IMR-90 (cell line): ENCODE measurements around the gene DKK2. TPM values are rescaled to one million over a fixed set of nuclear protein-coding genes. Genes with fewer than 3 reads are reported as not detected.

Source experiments
- ATAC-seq: fragments of 200-7000 bp; cut with Tn5 transposase; 2 replicates; pipeline ENCODE4 v1.9.1; 2020; ENCODE audit warnings: low read depth, mild to moderate bottlenecking, moderate library complexity
- BruUV-seq: library from RNA; stranded (reverse); fragments of 400-500 nt; replicated peaks from 2 replicates; lab custom pipeline; 2021; lab: Mats Ljungman, UMichigan
- CTCF ChIA-PET: fragments of 300-600 bp; formaldehyde crosslinking; extraction: SDS; loops from one replicate; lab custom pipeline; 2021; ENCODE audit warnings: antibody characterized with exemption; lab: Yijun Ruan, JAX
- POLR2A ChIA-PET: fragments of 300-600 bp; sonication (Branson Sonifier 250); formaldehyde crosslinking; loops from one replicate; lab custom pipeline; 2022; ENCODE audit warnings: antibody characterized with exemption; ENCODE audit not compliant: unreplicated experiment; lab: Charles Lee
- DNase-seq: peaks from one replicate; pipeline ENCODE4 v3.0.0; 2013
- H2AFZ ChIP-seq: replicated peaks from 2 replicates; pipeline ENCODE3; 2013; ENCODE audit warnings: low read length, mild to moderate bottlenecking; ENCODE audit not compliant: poor library complexity
- H2AK5ac ChIP-seq: 2 replicates; pipeline ENCODE4 v1.6.1; 2013; ENCODE audit warnings: low read depth, low read length, inconsistent platforms
- H2AK9ac ChIP-seq: replicated peaks from 2 replicates; pipeline ENCODE3; 2013; ENCODE audit warnings: mild to moderate bottlenecking, low read depth, low read length, moderate library complexity; ENCODE audit not compliant: poor library complexity
- H2BK120ac ChIP-seq: 2 replicates; pipeline ENCODE4 v1.6.1; 2013; ENCODE audit warnings: low read depth, low read length, inconsistent platforms
- H2BK15ac ChIP-seq: 3 replicates; pipeline ENCODE4 v1.6.1; 2013; ENCODE audit warnings: low read depth, low read length, inconsistent platforms
- H2BK20ac ChIP-seq: 2 replicates; pipeline ENCODE4 v1.6.1; 2013; ENCODE audit warnings: low read depth, mild to moderate bottlenecking, inconsistent platforms, low read length, moderate library complexity
- H2BK5ac ChIP-seq: 2 replicates; pipeline ENCODE4 v1.6.1; 2013; ENCODE audit warnings: mild to moderate bottlenecking, low read depth, low read length, inconsistent platforms; ENCODE audit not compliant: poor library complexity, severe bottlenecking
- H3K14ac ChIP-seq: replicated peaks from 2 replicates; pipeline ENCODE4 v1.6.1; 2013; ENCODE audit warnings: low read depth, low read length, inconsistent platforms
- H3K18ac ChIP-seq: 2 replicates; pipeline ENCODE4 v1.6.1; 2013; ENCODE audit warnings: low read depth, low read length, control low read depth
- H3K23ac ChIP-seq: 2 replicates; pipeline ENCODE4 v1.6.1; 2013; ENCODE audit warnings: low read depth, low read length, inconsistent platforms
- H3K27ac ChIP-seq: 2 replicates; pipeline ENCODE4 v1.5.1; 2013; ENCODE audit warnings: mild to moderate bottlenecking, control low read depth, low read length; ENCODE audit not compliant: insufficient read depth
- H3K27me3 ChIP-seq: 2 replicates; pipeline ENCODE4 v1.6.1; 2013; ENCODE audit warnings: low read length; ENCODE audit not compliant: control insufficient read depth, insufficient read depth
- H3K36me3 ChIP-seq: 2 replicates; pipeline ENCODE4 v1.6.1; 2013; ENCODE audit warnings: low read length, mixed read lengths; ENCODE audit not compliant: control insufficient read depth, insufficient read depth
- H3K4ac ChIP-seq: 2 replicates; pipeline ENCODE4 v1.6.1; 2013; ENCODE audit warnings: low read depth, low read length, inconsistent platforms
- H3K4me1 ChIP-seq: 2 replicates; pipeline ENCODE4 v1.6.1; 2013; ENCODE audit warnings: low read length, mixed read lengths; ENCODE audit not compliant: control insufficient read depth, insufficient read depth
- H3K4me2 ChIP-seq: 2 replicates; pipeline ENCODE4 v1.6.1; 2013; ENCODE audit warnings: low read depth, mild to moderate bottlenecking, control low read depth, low read length, moderate library complexity
- H3K4me3 ChIP-seq: 2 replicates; pipeline ENCODE4 v1.5.1; 2013; ENCODE audit warnings: low read depth, mild to moderate bottlenecking, control low read depth, low read length, moderate library complexity; ENCODE audit not compliant: insufficient read depth
- H3K56ac ChIP-seq: 2 replicates; pipeline ENCODE4 v1.6.1; 2013; ENCODE audit warnings: low read length, inconsistent platforms; ENCODE audit not compliant: insufficient read depth; ENCODE audit errors: extremely low read depth
- H3K79me1 ChIP-seq, 2 experiments: 2 replicates each; pipeline ENCODE4 v1.6.1; 2013; ENCODE audit warnings: low read length in 2 of 2, inconsistent platforms in 1 of 2, low read depth in 1 of 2
- H3K9ac ChIP-seq: 2 replicates; pipeline ENCODE4 v1.6.1; 2013; ENCODE audit warnings: low read depth, low read length, control low read depth
- H3K9me1 ChIP-seq: 2 replicates; pipeline ENCODE4 v1.6.1; 2013; ENCODE audit warnings: low read length, inconsistent platforms; ENCODE audit not compliant: insufficient read depth
- H3K9me3 ChIP-seq: 2 replicates; pipeline ENCODE4 v1.6.1; 2013; ENCODE audit warnings: low read length; ENCODE audit not compliant: control insufficient read depth, insufficient read depth
- H4K20me1 ChIP-seq: 2 replicates; pipeline ENCODE4 v1.6.1; 2013; ENCODE audit warnings: low read length, inconsistent platforms; ENCODE audit not compliant: insufficient read depth
- H4K5ac ChIP-seq: 2 replicates; pipeline ENCODE4 v1.6.1; 2013; ENCODE audit warnings: mild to moderate bottlenecking, low read depth, low read length, control low read depth
- H4K8ac ChIP-seq, 2 experiments: 2 replicates each; pipeline ENCODE4 v1.6.1; 2013; ENCODE audit warnings: low read depth in 2 of 2, low read length in 2 of 2, control low read depth in 1 of 2, inconsistent platforms in 1 of 2
- H4K91ac ChIP-seq: 2 replicates; pipeline ENCODE4 v1.6.1; 2013; ENCODE audit warnings: low read depth, low read length, inconsistent platforms; ENCODE audit not compliant: insufficient read depth
- BHLHE40 ChIP-seq: fragments of 150-350 bp; IDR thresholded peaks from 2 replicates; pipeline ENCODE4 v1.6.1; 2016; ENCODE audit warnings: mild to moderate bottlenecking, low read depth, low read length
- CEBPB ChIP-seq: IDR thresholded peaks from 2 replicates; pipeline ENCODE4 v1.6.1; 2012; ENCODE audit warnings: low read depth, low read length, improper control_type of control experiment
- MAFK ChIP-seq: IDR thresholded peaks from 2 replicates; pipeline ENCODE4 v1.6.1; 2012; ENCODE audit warnings: low read depth, low read length, improper control_type of control experiment
- MXI1 ChIP-seq: IDR thresholded peaks from 2 replicates; pipeline ENCODE4 v1.6.1; 2012; ENCODE audit warnings: low read depth, mild to moderate bottlenecking, low read length, moderate library complexity, borderline replicate concordance
- NFE2L2 ChIP-seq: fragments of 150-350 bp; IDR thresholded peaks from 2 replicates; pipeline ENCODE4 v1.6.1; 2016; ENCODE audit warnings: low read depth, mild to moderate bottlenecking, low read length
- POLR2A ChIP-seq: IDR thresholded peaks from 2 replicates; pipeline ENCODE4 v1.6.1; 2012; ENCODE audit warnings: mild to moderate bottlenecking, low read depth, low read length
- RAD21 ChIP-seq: IDR thresholded peaks from 2 replicates; pipeline ENCODE4 v1.6.1; 2012; ENCODE audit warnings: low read length, improper control_type of control experiment
- RFX5 ChIP-seq: IDR thresholded peaks from 2 replicates; pipeline ENCODE4 v1.8.0; 2012; ENCODE audit warnings: low read depth, mild to moderate bottlenecking, low read length, moderate library complexity
- SMC3 ChIP-seq: fragments of 150-350 bp; IDR thresholded peaks from 2 replicates; pipeline ENCODE4 v1.6.1; 2016; ENCODE audit warnings: low read depth, mild to moderate bottlenecking, antibody characterized with exemption, low read length, moderate library complexity
- WGBS, 2 experiments: methylation state at CpG; one replicate each; pipeline versions ENCODE4 v1.1.5 to v1.1.7; 2013; ENCODE audit warnings: missing lambda C conversion rate in 2 of 2; ENCODE audit not compliant: insufficient read length in 1 of 2; ENCODE audit errors: extremely low coverage in 2 of 2; 5-methylcytosine and 5-hydroxymethylcytosine counted together
- dilution Hi-C: fragments of 300-500 bp; cut with HindIII; formaldehyde crosslinking; loops from one replicate; pipeline ENCODE4 v1.14.3; 2018; ENCODE audit warnings: low sequenced_read_pairs; ENCODE audit not compliant: unreplicated experiment
- in situ Hi-C: fragments of 300-500 bp; cut with MboI; formaldehyde crosslinking; loops from 3 replicates; pipeline ENCODE4 v1.14.3; 2019; ENCODE audit warnings: low sequenced_read_pairs, inconsistent platforms, mixed read lengths
- intact Hi-C: fragments of 100-400 bp; cut with micrococcal nuclease; formaldehyde crosslinking; loops from 2 replicates; pipeline ENCODE4 v1.10.0; 2022
- polyA plus RNA-seq, 3 experiments: library from polyadenylated mRNA; depleted of rRNA; stranded (reverse); fragments of >200 nt; gene quantifications; 2 replicates each; pipeline ENCODE4 v1.2.3, GENCODE V29; 2012; ENCODE audit warnings: low replicate concordance in 1 of 3
- total RNA-seq: library from RNA; depleted of rRNA; stranded (reverse); fragments of >200 nt; gene quantifications from 2 replicates; pipeline ENCODE4 v1.2.3, GENCODE V29; 2012
- TF ChIP-seq, protein P1 (sequence below): fragments of 150-350 bp; IDR thresholded peaks from 2 replicates; pipeline ENCODE4 v1.6.1; 2016; ENCODE audit warnings: low read depth, mild to moderate bottlenecking, low read length, moderate library complexity, borderline replicate concordance

The DKK2 gene
- total and polyA plus RNA-seq, 2 of the 4 experiments (the other 2 are of a cell fraction): 0.39 to 0.72 TPM

- Histone ChIP-seq H3K9me3 (no peaks in the 10 kb centered on the region), H3K18ac (no peak overlapping the region), H4K91ac (no peak overlapping the region), H3K4me3 (no peak overlapping the region), H3K27ac (no peak overlapping the region), H3K4me1 (no peaks in the 10 kb centered on the region), H2AK5ac (no peak overlapping the region), H2AFZ (no peak overlapping the region), H2AK9ac (no peak overlapping the region), H2BK20ac (no peak overlapping the region), H3K4ac (no peak overlapping the region), H3K79me1 (no peaks in the 10 kb centered on the region), H3K36me3 (no peaks in the 10 kb centered on the region), H4K20me1 (no peaks in the 10 kb centered on the region), H3K23ac (no peak overlapping the region), H2BK120ac (no peak overlapping the region), H2BK15ac (no peak overlapping the region), H3K14ac (no peak overlapping the region), H3K9ac (no peak overlapping the region), H3K56ac (no peak overlapping the region), H3K4me2 (no peak overlapping the region), H3K27me3 (no peaks in the 10 kb centered on the region), H3K9me1 (no peaks in the 10 kb centered on the region), H4K8ac (no peak overlapping the region), H2BK5ac (no peak overlapping the region), H4K5ac (no peak overlapping the region)
- no peak for DNase-seq
- BruUV-seq: no TSS peak
- intact Hi-C loops: no loop called here
- dilution Hi-C loops: no loop called here
- ATAC-seq: no peak
- ChIA-PET CTCF (no interaction called here), POLR2A (no interaction called here)
- TF ChIP-seq MXI1 (no peak), MAFK (no peak), RAD21 (no peak), BHLHE40 (no peak), RFX5 (no peak), NFE2L2 (no peak), POLR2A (no peak), CEBPB (no peak), SMC3 (no peak)
- TF ChIP-seq, protein P1, sequence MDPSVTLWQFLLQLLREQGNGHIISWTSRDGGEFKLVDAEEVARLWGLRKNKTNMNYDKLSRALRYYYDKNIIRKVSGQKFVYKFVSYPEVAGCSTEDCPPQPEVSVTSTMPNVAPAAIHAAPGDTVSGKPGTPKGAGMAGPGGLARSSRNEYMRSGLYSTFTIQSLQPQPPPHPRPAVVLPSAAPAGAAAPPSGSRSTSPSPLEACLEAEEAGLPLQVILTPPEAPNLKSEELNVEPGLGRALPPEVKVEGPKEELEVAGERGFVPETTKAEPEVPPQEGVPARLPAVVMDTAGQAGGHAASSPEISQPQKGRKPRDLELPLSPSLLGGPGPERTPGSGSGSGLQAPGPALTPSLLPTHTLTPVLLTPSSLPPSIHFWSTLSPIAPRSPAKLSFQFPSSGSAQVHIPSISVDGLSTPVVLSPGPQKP: no peak
- WGBS, 2 experiments: no CpG with 5 or more reads among the region's 3 CpGs
- in situ Hi-C loops: no loop called here
Measured at GRCh38 chr4:107018344-107018735, 17.8 kb downstream of the DKK2 start.
